VCaP (cell line): Measurements from ENCODE around the gene TSR3.

ENCODE experiments used
- H3K27ac ChIP-seq: fragments of 450-650 bp; 2 replicates; pipeline ENCODE4 v1.5.1; 2017
- CTCF ChIP-seq: fragments of 450-650 bp; conservative IDR thresholded peaks from 2 replicates; pipeline ENCODE4 v1.5.1; 2017; ENCODE audit warnings: mild to moderate bottlenecking, moderate library complexity

Gene TSR3

GRCh38 chr16:1349351-1349750, 2.3 kb downstream of the TSR3 start:
- TF ChIP-seq CTCF: no peak
- no peak overlapping the region for H3K27ac ChIP-seq

- H3K27ac ChIP-seq: no peak overlapping the region
- TF ChIP-seq CTCF: no peak
These were observed 2.8 kb downstream of the TSR3 start for GRCh38 chr16:1348926-1349325.

GRCh38 chr16:1348441-1348840, 3.2 kb downstream of the TSR3 start:
- TF ChIP-seq CTCF: no peak
- no peak overlapping the region for H3K27ac ChIP-seq

- TF ChIP-seq CTCF: no peak
- no peak overlapping the region for H3K27ac ChIP-seq
These were observed 3.7 kb downstream of the TSR3 start for GRCh38 chr16:1347962-1348361.

GRCh38 chr16:1347286-1347855, 4.3 kb downstream of the TSR3 start:
- TF ChIP-seq CTCF: no peak
- H3K27ac ChIP-seq: no peak overlapping the region

GRCh38 chr16:1346422-1347285, 5.0 kb downstream of the TSR3 start:
- no peak for TF ChIP-seq CTCF
- no peak overlapping the region for H3K27ac ChIP-seq

- no peak for TF ChIP-seq CTCF
These were observed 5.8 kb downstream of the TSR3 start for GRCh38 chr16:1345651-1346421.

More at GRCh38 chr16:1345651-1346421, 5.8 kb downstream of the TSR3 start:
- no peak overlapping the region for H3K27ac ChIP-seq
